H1 (cell line): ENCODE results near the gene ADTRP. TPM values are rescaled to one million over a fixed set of nuclear protein-coding genes. Genes with fewer than 3 reads are reported as not detected.

Experiments used
- CTCF ChIA-PET: fragments of 300-600 bp; sonication (Branson Sonifier 250); formaldehyde crosslinking; loops from one replicate; lab custom pipeline; 2021; ENCODE audit not compliant: partially characterized antibody; lab: Charles Lee
- POLR2A ChIA-PET: fragments of 300-600 bp; sonication (Branson Sonifier 250); formaldehyde crosslinking; loops from one replicate; lab custom pipeline; 2021; ENCODE audit warnings: inconsistent platforms; ENCODE audit not compliant: partially characterized antibody; lab: Charles Lee
- DNase-seq, 2 experiments: peaks; one replicate each; pipeline versions ENCODE4 v3.0.0 to v3.0.0-alpha.2; 2010 to 2022; ENCODE audit warnings: low spot score in 2 of 2, low read depth in 1 of 2, mixed read lengths in 1 of 2
- FAIRE-seq: peaks from 2 replicates; lab custom pipeline; 2011; peaks lifted over from hg19 to GRCh38; lab: Jason Lieb, UNC
- H2AFZ ChIP-seq: 2 replicates; pipeline ENCODE4 v1.8.1; 2012; ENCODE audit warnings: low read length, inconsistent platforms
- H2AK5ac ChIP-seq: 2 replicates; pipeline ENCODE4 v1.6.1; 2013; ENCODE audit warnings: low read depth, low read length
- H2BK120ac ChIP-seq: replicated peaks from 2 replicates; pipeline ENCODE3; 2013; ENCODE audit warnings: low read depth, low read length, inconsistent platforms
- H2BK12ac ChIP-seq: 2 replicates; pipeline ENCODE4 v1.6.1; 2013; ENCODE audit warnings: low read depth, low read length
- H2BK15ac ChIP-seq: 2 replicates; pipeline ENCODE4 v1.6.1; 2013; ENCODE audit warnings: low read length
- H2BK20ac ChIP-seq: 2 replicates; pipeline ENCODE4 v1.6.1; 2013; ENCODE audit warnings: low read length
- H2BK5ac ChIP-seq: 2 replicates; pipeline ENCODE4 v1.6.1; 2013; ENCODE audit warnings: low read depth, low read length
- H3K14ac ChIP-seq: 2 replicates; pipeline ENCODE4 v1.6.1; 2013; ENCODE audit warnings: inconsistent platforms; ENCODE audit not compliant: insufficient read length
- H3K18ac ChIP-seq: 2 replicates; pipeline ENCODE4 v1.6.1; 2013; ENCODE audit warnings: low read length; ENCODE audit errors: extremely low read depth
- H3K23ac ChIP-seq: 2 replicates; pipeline ENCODE4 v1.6.1; 2013; ENCODE audit warnings: inconsistent platforms; ENCODE audit not compliant: insufficient read length
- H3K23me2 ChIP-seq: 2 replicates; pipeline ENCODE4 v1.6.1; 2013; ENCODE audit warnings: low read depth, low read length
- H3K27ac ChIP-seq: 2 replicates; pipeline ENCODE4 v1.6.1; 2011; ENCODE audit warnings: low read depth, low read length, inconsistent platforms
- H3K27me3 ChIP-seq, 4 experiments: replicated peaks in 1 of 4; 1 replicate in 1 of 4; 2 replicates in 3 of 4; pipeline versions ENCODE4 v1.6.1 to v1.8.1; 2011 to 2013; ENCODE audit warnings: low read length in 3 of 4, mild to moderate bottlenecking in 3 of 4, inconsistent platforms in 2 of 4, mixed read lengths in 2 of 4, moderate library complexity in 1 of 4; ENCODE audit not compliant: control insufficient read depth in 3 of 4, insufficient read depth in 3 of 4; ENCODE audit errors: extremely low read depth in 1 of 4
- H3K36me3 ChIP-seq, 4 experiments: 2 replicates each; pipeline versions ENCODE4 v1.6.1 to v1.8.1; 2011 to 2013; ENCODE audit warnings: mild to moderate bottlenecking in 4 of 4, low read length in 3 of 4, moderate library complexity in 2 of 4, control low read depth in 1 of 4, inconsistent platforms in 1 of 4; ENCODE audit not compliant: insufficient read depth in 4 of 4, control insufficient read depth in 2 of 4
- H3K4ac ChIP-seq: replicated peaks from 2 replicates; pipeline ENCODE3; 2013; ENCODE audit warnings: low read length, low read depth, mixed read lengths, inconsistent platforms; ENCODE audit not compliant: insufficient read length
- H3K4me1 ChIP-seq, 4 experiments: replicated peaks in 1 of 4; 1 replicate in 1 of 4; 2 replicates in 3 of 4; pipeline versions ENCODE4 v1.6.1 to v1.8.1; 2011 to 2013; ENCODE audit warnings: low read length in 3 of 4, inconsistent platforms in 2 of 4, mixed read lengths in 1 of 4; ENCODE audit not compliant: insufficient read depth in 4 of 4, control insufficient read depth in 3 of 4
- H3K4me2 ChIP-seq, 2 experiments: 2 replicates each; pipeline versions ENCODE4 v1.6.1 to v1.8.1; 2011 to 2013; ENCODE audit warnings: low read depth in 2 of 2, low read length in 2 of 2, control low read depth in 1 of 2, inconsistent platforms in 1 of 2, mild to moderate bottlenecking in 1 of 2; ENCODE audit not compliant: insufficient read depth in 1 of 2
- H3K4me3 ChIP-seq, 4 experiments: fragments of 200-600, 300-600 bp in 1 of 4; sonication (generic), shearing (Covaris generic), sonication (Bioruptor Twin) in 1 of 4; 2 replicates each; pipeline versions ENCODE4 v1.5.1 to v1.8.1; 2011 to 2016; ENCODE audit warnings: low read length in 4 of 4, low read depth in 3 of 4, control low read depth in 2 of 4, inconsistent platforms in 2 of 4, mild to moderate bottlenecking in 2 of 4, mixed read lengths in 1 of 4, moderate library complexity in 1 of 4; ENCODE audit not compliant: insufficient read depth in 2 of 4; ENCODE audit errors: extremely low read depth in 1 of 4
- H3K56ac ChIP-seq: replicated peaks from 2 replicates; pipeline ENCODE3; 2013; ENCODE audit warnings: low read depth, mild to moderate bottlenecking, mixed read lengths, low read length, inconsistent platforms; ENCODE audit not compliant: insufficient read length
- H3K79me1 ChIP-seq: 2 replicates; pipeline ENCODE4 v1.6.1; 2013; ENCODE audit warnings: low read depth, low read length, control low read depth
- H3K79me2 ChIP-seq, 2 experiments: 2 replicates each; pipeline versions ENCODE4 v1.6.1 to v1.8.1; 2012 to 2013; ENCODE audit warnings: low read length in 2 of 2, mild to moderate bottlenecking in 2 of 2, inconsistent platforms in 1 of 2; ENCODE audit not compliant: insufficient read depth in 2 of 2, control insufficient read depth in 1 of 2
- H3K9ac ChIP-seq, 4 experiments: replicated peaks in 1 of 4; 1 replicate in 1 of 4; 2 replicates in 3 of 4; pipeline versions ENCODE4 v1.6.1 to v1.8.1; 2011 to 2013; ENCODE audit warnings: low read depth in 3 of 4, low read length in 3 of 4, control low read depth in 2 of 4, mild to moderate bottlenecking in 2 of 4, moderate library complexity in 2 of 4, inconsistent platforms in 1 of 4; ENCODE audit errors: extremely low read depth in 1 of 4
- H3K9me3 ChIP-seq, 2 experiments: 2 replicates each; pipeline versions ENCODE4 v1.6.1 to v1.8.1; 2012 to 2013; ENCODE audit warnings: mild to moderate bottlenecking in 2 of 2, moderate library complexity in 2 of 2, control low read depth in 1 of 2, inconsistent platforms in 1 of 2, low read depth in 1 of 2, low read length in 1 of 2, mixed read lengths in 1 of 2; ENCODE audit not compliant: insufficient read depth in 2 of 2
- H4K20me1 ChIP-seq, 2 experiments: replicated peaks in 1 of 2; 2 replicates each; pipeline versions ENCODE3 to v1.8.1; 2011 to 2013; ENCODE audit warnings: inconsistent platforms in 2 of 2, low read length in 2 of 2, mild to moderate bottlenecking in 1 of 2; ENCODE audit not compliant: insufficient read depth in 2 of 2, control insufficient read depth in 1 of 2
- H4K5ac ChIP-seq: 2 replicates; pipeline ENCODE4 v1.6.1; 2013; ENCODE audit warnings: low read length, low read depth, mixed read lengths, inconsistent platforms; ENCODE audit not compliant: insufficient read length
- H4K8ac ChIP-seq: 2 replicates; pipeline ENCODE4 v1.8.0; 2013; ENCODE audit warnings: mild to moderate bottlenecking, moderate library complexity, low read length, inconsistent platforms; ENCODE audit not compliant: insufficient read depth; ENCODE audit errors: extremely low read depth
- H4K91ac ChIP-seq: replicated peaks from 2 replicates; pipeline ENCODE3; 2013; ENCODE audit warnings: low read length, mixed read lengths, inconsistent platforms; ENCODE audit not compliant: insufficient read length
- ASH2L ChIP-seq: fragments of 200-600, 300-600 bp; sonication (generic); IDR thresholded peaks from one replicate; pipeline ENCODE4 v1.7.1; 2017; ENCODE audit warnings: low read length
- POLR2A ChIP-seq, 2 experiments: IDR thresholded peaks; 1 replicate in 1 of 2; 2 replicates in 1 of 2; pipeline ENCODE4 v1.6.1; 2011; ENCODE audit warnings: low read depth in 2 of 2, low read length in 2 of 2, mild to moderate bottlenecking in 2 of 2; ENCODE audit errors: control extremely low read depth in 1 of 2
- WGBS, 2 experiments: shearing (Covaris generic) in 1 of 2; methylation state at CpG; one replicate each; pipeline versions ENCODE4 v1.1.6 to v1.1.7; 2013 to 2015; ENCODE audit warnings: low lambda C conversion rate in 2 of 2, mixed read lengths in 2 of 2, inconsistent platforms in 1 of 2, low coverage in 1 of 2, missing lambda C conversion rate in 1 of 2; ENCODE audit not compliant: insufficient replicate concordance in 2 of 2, insufficient coverage in 1 of 2, insufficient read length in 1 of 2; ENCODE audit errors: extremely low coverage in 1 of 2, missing lambda C conversion rate in 1 of 2; 5-methylcytosine and 5-hydroxymethylcytosine counted together
- polyA plus RNA-seq, 7 experiments: library from polyadenylated mRNA; depleted of rRNA in 3 of 7; stranded (reverse) in 5 of 7; unstranded in 2 of 7; fragments of >200 nt in 5 of 7; fragments of 200-250 nt in 2 of 7; gene quantifications; 1 replicate in 5 of 7; 2 replicates in 1 of 7; 4 replicates in 1 of 7; pipeline versions ENCODE4 v1.2.1 to v1.2.3, GENCODE V29; 2011 to 2013; ENCODE audit warnings: missing spikeins in 2 of 7, mixed read lengths in 2 of 7
- total RNA-seq: library from RNA; stranded (reverse); fragmentation: NEBNext Ultra II Directional; extraction: Animal tissue kit (Norgen Biotek cat#: 25700); gene quantifications from 2 replicates; pipeline ENCODE4 v1.2.1, GENCODE V29; 2021
- TF ChIP-seq, protein P1 (sequence below): IDR thresholded peaks from 2 replicates; pipeline ENCODE4 v1.6.1; 2012; ENCODE audit warnings: low read length, inconsistent platforms

The ADTRP gene
- total and polyA plus RNA-seq, 2 of the 8 experiments (the other 6 are each of a cell fraction or from before 2014, with no cell fraction given) = 0.08 to 0.45 TPM

GRCh38 chr6:11729076-11729475 is 49.5 kb downstream of the ADTRP start:
- CTCF ChIA-PET = no interaction called here

More at GRCh38 chr6:11729076-11729475, 49.5 kb downstream of the ADTRP start:
- no peaks in the 10 kb centered on the region for H3K79me1 ChIP-seq
- no peak overlapping the region for H2AFZ ChIP-seq
- no peak overlapping the region for H3K56ac ChIP-seq
- H3K4ac ChIP-seq = no peak overlapping the region
- H4K20me1 ChIP-seq = no peaks in the 10 kb centered on the region
- H3K4me1 ChIP-seq = no peaks in the 10 kb centered on the region
- H3K4me2 ChIP-seq = no peak overlapping the region
- H3K27me3 ChIP-seq = no peaks in the 10 kb centered on the region; a peak in 1 of 7 replicates
- no peak overlapping the region for H4K91ac ChIP-seq
- no peaks in the 10 kb centered on the region for H3K9me3 ChIP-seq
- H3K4me3 ChIP-seq = no peak overlapping the region
- no peak overlapping the region for H2BK20ac ChIP-seq
- no peaks in the 10 kb centered on the region for H3K79me2 ChIP-seq
- no peak overlapping the region for H2BK12ac ChIP-seq
- H2BK15ac ChIP-seq = no peak overlapping the region
- no peak overlapping the region for H3K14ac ChIP-seq
- H4K8ac ChIP-seq = no peak overlapping the region
- H3K23ac ChIP-seq = no peak overlapping the region
- no peak overlapping the region for H3K18ac ChIP-seq
- H4K5ac ChIP-seq = no peak overlapping the region
- WGBS, 2 experiments = 92% methylated on average over 8 of the region's 8 CpGs; no CpG with 5 or more reads in 1 of the 2 experiments
- H3K27ac ChIP-seq = no peak overlapping the region
- DNase-seq (no peak), FAIRE-seq (no peak)
- H2BK120ac ChIP-seq = no peak overlapping the region
- no peak overlapping the region for H2AK5ac ChIP-seq
- no peaks in the 10 kb centered on the region for H3K36me3 ChIP-seq
- no peak overlapping the region for H3K9ac ChIP-seq
- H2BK5ac ChIP-seq = no peak overlapping the region
- no peak for TF ChIP-seq POLR2A (IDR thresholded peaks at IDR 0.05; ENCODE audit: control extremely low read depth in 1 of 2, low read depth in 2 of 2, low read length in 2 of 2)
- TF ChIP-seq ASH2L = no peak
- TF ChIP-seq, protein P1, sequence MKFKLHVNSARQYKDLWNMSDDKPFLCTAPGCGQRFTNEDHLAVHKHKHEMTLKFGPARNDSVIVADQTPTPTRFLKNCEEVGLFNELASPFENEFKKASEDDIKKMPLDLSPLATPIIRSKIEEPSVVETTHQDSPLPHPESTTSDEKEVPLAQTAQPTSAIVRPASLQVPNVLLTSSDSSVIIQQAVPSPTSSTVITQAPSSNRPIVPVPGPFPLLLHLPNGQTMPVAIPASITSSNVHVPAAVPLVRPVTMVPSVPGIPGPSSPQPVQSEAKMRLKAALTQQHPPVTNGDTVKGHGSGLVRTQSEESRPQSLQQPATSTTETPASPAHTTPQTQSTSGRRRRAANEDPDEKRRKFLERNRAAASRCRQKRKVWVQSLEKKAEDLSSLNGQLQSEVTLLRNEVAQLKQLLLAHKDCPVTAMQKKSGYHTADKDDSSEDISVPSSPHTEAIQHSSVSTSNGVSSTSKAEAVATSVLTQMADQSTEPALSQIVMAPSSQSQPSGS = no peak
- TF ChIP-seq, all 59 proteins: peak for 0
- POLR2A ChIA-PET = no interaction called here
- H3K23me2 ChIP-seq = no peaks in the 10 kb centered on the region
